A673 (cell line): ENCODE data around the gene KATNB1. TPM values are rescaled to one million over a fixed set of nuclear protein-coding genes. Genes with fewer than 3 reads are reported as not detected.

ENCODE experiments used
- BruUV-seq: library from RNA; stranded (reverse); fragments of 400-500 nt; replicated peaks from 2 replicates; lab custom pipeline; 2021; lab: Mats Ljungman, UMichigan
- CTCF ChIA-PET: fragments of 300-600 bp; sonication (Branson Sonifier 250); formaldehyde crosslinking; loops from one replicate; lab custom pipeline; 2022; ENCODE audit warnings: antibody characterized with exemption; lab: Charles Lee
- POLR2A ChIA-PET: fragments of 300-600 bp; sonication (Branson Sonifier 250); formaldehyde crosslinking; loops from one replicate; lab custom pipeline; 2022; ENCODE audit warnings: antibody characterized with exemption; ENCODE audit not compliant: low non-redundant PET; lab: Charles Lee
- DNase-seq: peaks from one replicate; pipeline ENCODE4 v3.0.0-alpha.2; 2015; ENCODE audit warnings: low spot score
- H3K27ac ChIP-seq: fragments of 200-600 bp; sonication (generic); 2 replicates; pipeline ENCODE4 v1.5.1; 2016; ENCODE audit warnings: mixed run types, low read depth, mild to moderate bottlenecking, mixed read lengths, antibody characterized with exemption, low read length; ENCODE audit not compliant: poor library complexity, severe bottlenecking
- H3K27me3 ChIP-seq: fragments of 200-600 bp; sonication (generic); replicated peaks from 2 replicates; pipeline ENCODE4 v1.6.1; 2017; ENCODE audit warnings: mixed run types, low read depth, mild to moderate bottlenecking, mixed read lengths, antibody characterized with exemption, low read length; ENCODE audit not compliant: insufficient read depth, poor library complexity
- H3K36me3 ChIP-seq: fragments of 200-600 bp; sonication (generic); 2 replicates; pipeline ENCODE4 v1.6.1; 2016; ENCODE audit warnings: mixed run types, mild to moderate bottlenecking, mixed read lengths, antibody characterized with exemption, low read length; ENCODE audit not compliant: insufficient read depth, poor library complexity, severe bottlenecking
- H3K4me1 ChIP-seq: fragments of 200-600 bp; sonication (generic); 2 replicates; pipeline ENCODE4 v1.6.1; 2017; ENCODE audit warnings: mixed run types, mild to moderate bottlenecking, mixed read lengths, antibody characterized with exemption, low read length; ENCODE audit not compliant: insufficient read depth, poor library complexity, severe bottlenecking
- H3K4me3 ChIP-seq: fragments of 200-600 bp; sonication (generic); 2 replicates; pipeline ENCODE4 v1.5.1; 2016; ENCODE audit warnings: low read depth, mixed run types, mild to moderate bottlenecking, mixed read lengths, low read length; ENCODE audit not compliant: poor library complexity, severe bottlenecking
- H3K9me3 ChIP-seq: fragments of 200-600 bp; sonication (generic); 2 replicates; pipeline ENCODE4 v1.6.1; 2016; ENCODE audit warnings: mixed run types, low read depth, mild to moderate bottlenecking, mixed read lengths, antibody characterized with exemption, low read length; ENCODE audit not compliant: poor library complexity, severe bottlenecking
- EZH2 ChIP-seq: fragments of 200-600 bp; sonication (generic); IDR thresholded peaks from 2 replicates; pipeline ENCODE4 v1.6.1; 2017; ENCODE audit warnings: borderline replicate concordance, low read depth, mild to moderate bottlenecking, mixed read lengths, antibody characterized with exemption, low read length; ENCODE audit not compliant: poor library complexity, severe bottlenecking
- intact Hi-C: fragments of 100-400 bp; cut with micrococcal nuclease; formaldehyde crosslinking; loops from one replicate; pipeline ENCODE4 v1.10.0; 2022; ENCODE audit not compliant: unreplicated experiment
- total RNA-seq: library from RNA; stranded (reverse); gene quantifications from 2 replicates; pipeline ENCODE4 v1.2.3, GENCODE V29; 2021
- TF ChIP-seq, protein P1 (sequence below): fragments of 300-800, 200-600 bp; sonication (generic); conservative IDR thresholded peaks from 2 replicates; pipeline ENCODE4 v1.5.1; 2017; ENCODE audit warnings: low read depth, mild to moderate bottlenecking, antibody characterized with exemption, low read length, moderate library complexity, mixed read lengths

Gene KATNB1
- total RNA-seq, 1 experiment from 2014 or later, result 55.7 TPM

DNA sequence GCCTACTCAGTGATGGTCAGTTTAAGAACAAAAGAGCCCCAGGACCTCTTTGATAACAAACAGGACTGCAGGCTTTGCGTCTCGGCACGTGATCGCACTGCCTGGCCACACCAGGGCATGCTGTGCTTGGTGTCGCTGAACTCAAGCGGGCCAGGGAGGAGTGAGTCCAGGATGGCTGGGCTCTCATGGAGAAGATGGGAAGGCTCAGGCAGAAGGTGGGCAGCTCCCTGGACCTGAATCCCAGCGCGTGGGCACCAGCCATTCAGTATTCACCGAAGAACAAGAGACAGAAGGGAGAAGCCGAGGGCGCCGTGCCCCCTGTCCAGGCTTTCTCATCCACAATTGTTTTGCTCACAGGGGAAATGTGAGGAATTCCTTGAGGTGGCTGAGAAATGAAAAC lies 11.9 kb downstream of the KATNB1 start:
- no peak for DNase-seq
- Histone ChIP-seq H3K9me3 (no peaks in the 10 kb centered on the region), H3K27me3 (no peaks in the 10 kb centered on the region), H3K4me3 (no peak overlapping the region), H3K4me1 (peaks cover 15% of the 10 kb centered on the region), H3K36me3 (peaks cover 30% of the 10 kb centered on the region), H3K27ac (no peak overlapping the region)
- TF ChIP-seq, protein P1, sequence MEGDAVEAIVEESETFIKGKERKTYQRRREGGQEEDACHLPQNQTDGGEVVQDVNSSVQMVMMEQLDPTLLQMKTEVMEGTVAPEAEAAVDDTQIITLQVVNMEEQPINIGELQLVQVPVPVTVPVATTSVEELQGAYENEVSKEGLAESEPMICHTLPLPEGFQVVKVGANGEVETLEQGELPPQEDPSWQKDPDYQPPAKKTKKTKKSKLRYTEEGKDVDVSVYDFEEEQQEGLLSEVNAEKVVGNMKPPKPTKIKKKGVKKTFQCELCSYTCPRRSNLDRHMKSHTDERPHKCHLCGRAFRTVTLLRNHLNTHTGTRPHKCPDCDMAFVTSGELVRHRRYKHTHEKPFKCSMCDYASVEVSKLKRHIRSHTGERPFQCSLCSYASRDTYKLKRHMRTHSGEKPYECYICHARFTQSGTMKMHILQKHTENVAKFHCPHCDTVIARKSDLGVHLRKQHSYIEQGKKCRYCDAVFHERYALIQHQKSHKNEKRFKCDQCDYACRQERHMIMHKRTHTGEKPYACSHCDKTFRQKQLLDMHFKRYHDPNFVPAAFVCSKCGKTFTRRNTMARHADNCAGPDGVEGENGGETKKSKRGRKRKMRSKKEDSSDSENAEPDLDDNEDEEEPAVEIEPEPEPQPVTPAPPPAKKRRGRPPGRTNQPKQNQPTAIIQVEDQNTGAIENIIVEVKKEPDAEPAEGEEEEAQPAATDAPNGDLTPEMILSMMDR, result no peak
- TF ChIP-seq EZH2, result no peak
- ChIA-PET POLR2A (no interaction called here), CTCF (no interaction called here)
- intact Hi-C loops, result no loop called here
- BruUV-seq, result no TSS peak

DNA sequence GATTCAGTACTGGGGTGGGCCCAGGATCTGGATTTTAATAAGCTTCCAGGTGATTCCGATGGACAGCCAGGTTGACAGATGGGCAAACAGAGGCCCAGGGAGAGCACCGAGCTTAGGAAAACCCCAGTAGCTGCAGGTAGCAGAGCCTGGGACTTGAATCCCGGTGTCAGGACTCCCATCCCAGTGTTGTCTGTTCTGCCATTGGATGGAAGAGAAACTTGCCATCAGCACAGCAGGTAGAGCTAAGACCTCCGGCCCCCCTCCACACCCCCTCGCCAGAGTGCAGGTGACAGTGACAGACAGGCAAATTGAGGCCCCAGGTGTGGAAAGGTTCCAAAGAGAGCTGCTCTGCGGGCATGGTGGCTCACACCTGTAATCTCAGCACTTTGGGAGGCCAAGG lies 12.4 kb downstream of the KATNB1 start:
- TF ChIP-seq, protein P1, result no peak
- TF ChIP-seq EZH2, result no peak
- H3K4me1 ChIP-seq, result peaks cover 10% of the 10 kb centered on the region
- intact Hi-C loops, result no loop called here
- BruUV-seq, result no TSS peak
- H3K36me3 ChIP-seq, result peaks cover 30% of the 10 kb centered on the region
- no peak overlapping the region for H3K27ac ChIP-seq
- no peaks in the 10 kb centered on the region for H3K9me3 ChIP-seq
- H3K4me3 ChIP-seq, result no peak overlapping the region
- CTCF ChIA-PET, result interaction anchor here (0.6 kb wide), 1 partner anchor 213 kb away, joined by 3 read pairs; no protein-coding TSS in a partner anchor
- DNase-seq, result no peak
- POLR2A ChIA-PET, result interaction anchor here (0.5 kb wide), 1 partner anchor 317 kb away, joined by 3 read pairs; no protein-coding TSS in a partner anchor
- H3K27me3 ChIP-seq, result no peaks in the 10 kb centered on the region

DNA sequence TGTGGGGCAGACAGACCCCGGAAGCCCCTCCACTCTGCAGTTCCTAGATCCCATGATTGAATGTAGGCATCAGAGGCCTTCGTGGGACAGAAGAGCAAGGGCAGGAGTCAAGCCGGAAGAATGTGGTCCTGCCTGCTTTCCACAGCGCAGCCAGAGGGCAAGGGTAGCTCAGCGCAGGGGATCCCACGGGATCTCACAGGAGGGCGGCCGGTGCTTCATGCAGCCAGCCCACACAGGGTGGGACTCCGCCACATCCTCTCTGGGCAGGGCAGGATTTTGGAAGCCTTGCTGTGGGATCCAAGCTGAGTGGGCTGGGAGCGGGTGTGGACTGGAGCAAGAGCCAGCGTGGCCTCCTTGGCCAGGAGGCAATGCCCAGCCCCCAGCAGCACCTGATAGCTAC lies 13.0 kb downstream of the KATNB1 start:
- ChIA-PET CTCF (interaction anchor here (0.6 kb wide), 1 partner anchor 213 kb away, joined by 3 read pairs; no protein-coding TSS in a partner anchor), POLR2A (interaction anchor here (0.5 kb wide), 1 partner anchor 317 kb away, joined by 3 read pairs; no protein-coding TSS in a partner anchor)
- Histone ChIP-seq H3K27ac (peak overlapping the region; percentile 16), H3K36me3 (peaks cover 28% of the 10 kb centered on the region), H3K9me3 (no peaks in the 10 kb centered on the region), H3K4me1 (peaks cover 4% of the 10 kb centered on the region), H3K4me3 (no peak overlapping the region), H3K27me3 (no peaks in the 10 kb centered on the region)
- BruUV-seq, result no TSS peak
- DNase-seq, result no peak
- intact Hi-C loops, result no loop called here
- TF ChIP-seq, protein P1, result no peak
- TF ChIP-seq EZH2, result no peak
